Mesothelial cell of epicardium (in vitro differentiated cells): ENCODE results near the gene RERE. TPM values are rescaled to one million over a fixed set of nuclear protein-coding genes. Genes with fewer than 3 reads are reported as not detected.
A peak's percentile ranks its signal among the peaks of the same experiment; 100 is the strongest.

Source experiments
- DNase-seq, 2 experiments: peaks; one replicate each; pipeline ENCODE4 v3.0.0; 2021; ENCODE audit warnings: low spot score in 2 of 2; ENCODE audit not compliant: unreplicated experiment in 2 of 2
- H3K27ac Mint-ChIP-seq: 2 replicates; pipeline ENCODE4 v1.8.0; 2021; ENCODE audit warnings: mixed read lengths
- H3K27me3 Mint-ChIP-seq: 2 replicates; pipeline ENCODE4 v1.8.0; 2021; ENCODE audit warnings: low read depth, mixed read lengths
- H3K36me3 Mint-ChIP-seq: 2 replicates; pipeline ENCODE4 v1.8.0; 2021; ENCODE audit warnings: mixed read lengths
- H3K4me1 Mint-ChIP-seq: 2 replicates; pipeline ENCODE4 v1.8.0; 2021; ENCODE audit warnings: mixed read lengths
- H3K4me3 Mint-ChIP-seq: 2 replicates; pipeline ENCODE4 v1.8.0; 2021; ENCODE audit warnings: mild to moderate bottlenecking, moderate library complexity, mixed read lengths
- H3K9me3 Mint-ChIP-seq: 2 replicates; pipeline ENCODE4 v1.8.0; 2021; ENCODE audit warnings: mixed read lengths
- CTCF ChIP-seq: fragments of 200-600 bp; sonication (generic); IDR thresholded peaks from one replicate; pipeline ENCODE4 v1.5.0; 2021; ENCODE audit warnings: antibody characterized with exemption; ENCODE audit not compliant: unreplicated experiment
- total RNA-seq: library from RNA; stranded (reverse); gene quantifications from 3 replicates; pipeline ENCODE4 v1.2.1, GENCODE V29; 2021

The RERE gene
- total RNA-seq, 1 donor from 2014 or later, result 187 TPM

DNA sequence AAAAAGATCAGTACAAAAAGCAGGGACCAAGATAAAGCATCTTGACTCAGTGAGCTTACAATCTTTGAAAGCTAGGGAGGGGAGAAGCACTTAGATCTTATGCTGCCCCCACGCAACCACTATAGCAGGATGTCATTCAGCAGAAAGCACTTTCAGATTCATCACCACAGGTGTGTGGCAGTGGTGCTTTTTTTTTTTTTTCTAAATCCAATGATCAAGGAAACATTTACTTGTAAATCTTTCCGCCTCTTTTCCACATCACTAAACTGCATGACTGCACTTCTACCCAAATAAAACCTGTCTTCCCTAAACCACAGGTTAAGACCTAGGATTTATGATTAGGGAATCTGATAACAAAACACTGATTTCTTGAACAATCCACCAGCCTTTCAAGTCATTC, 344.8 kb downstream of the RERE start:
- H3K27me3 Mint-ChIP-seq, result no peaks in the 10 kb centered on the region
- H3K27ac Mint-ChIP-seq, result peak overlapping the region; percentile 18
- no peak for TF ChIP-seq CTCF
- H3K9me3 Mint-ChIP-seq, result no peaks in the 10 kb centered on the region
- no peak for DNase-seq
- no peaks in the 10 kb centered on the region for H3K36me3 Mint-ChIP-seq
- no peak overlapping the region for H3K4me3 Mint-ChIP-seq
- peaks cover 46% of the 10 kb centered on the region for H3K4me1 Mint-ChIP-seq

- peaks cover 41% of the 10 kb centered on the region for H3K4me1 Mint-ChIP-seq
- no peaks in the 10 kb centered on the region for H3K9me3 Mint-ChIP-seq
- H3K36me3 Mint-ChIP-seq, result no peaks in the 10 kb centered on the region
- H3K4me3 Mint-ChIP-seq, result no peak overlapping the region
- H3K27me3 Mint-ChIP-seq, result no peaks in the 10 kb centered on the region
- DNase-seq, result no peak
- H3K27ac Mint-ChIP-seq, result no peak overlapping the region
- no peak for TF ChIP-seq CTCF
Measured at GRCh38 chr1:8471451-8471850, 346.0 kb downstream of the RERE start.

DNA sequence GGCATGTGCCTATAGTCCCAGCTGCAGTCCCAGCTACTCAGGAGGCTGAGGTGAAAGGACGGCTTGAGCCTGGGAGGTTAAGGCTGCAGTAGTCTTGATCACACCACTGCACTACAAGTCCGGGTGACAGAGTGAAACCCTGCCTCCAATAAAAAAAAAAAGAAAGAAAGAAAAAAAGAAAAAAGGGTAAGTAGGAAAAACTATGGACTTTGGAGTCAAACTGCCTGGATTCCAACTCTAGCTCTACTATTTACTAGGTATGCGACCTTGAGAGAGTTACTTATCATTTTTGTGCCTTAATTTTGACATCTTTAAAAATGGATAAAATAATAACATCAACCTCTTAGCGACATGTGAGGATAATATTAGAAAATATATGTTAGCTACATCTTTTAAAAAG, 348.7 kb downstream of the RERE start:
- no peaks in the 10 kb centered on the region for H3K9me3 Mint-ChIP-seq
- no peak for DNase-seq
- H3K4me3 Mint-ChIP-seq, result no peak overlapping the region
- peaks cover 47% of the 10 kb centered on the region for H3K4me1 Mint-ChIP-seq
- H3K27me3 Mint-ChIP-seq, result no peaks in the 10 kb centered on the region
- peaks cover 3% of the 10 kb centered on the region for H3K36me3 Mint-ChIP-seq
- TF ChIP-seq CTCF, result no peak
- H3K27ac Mint-ChIP-seq, result no peak overlapping the region

DNA sequence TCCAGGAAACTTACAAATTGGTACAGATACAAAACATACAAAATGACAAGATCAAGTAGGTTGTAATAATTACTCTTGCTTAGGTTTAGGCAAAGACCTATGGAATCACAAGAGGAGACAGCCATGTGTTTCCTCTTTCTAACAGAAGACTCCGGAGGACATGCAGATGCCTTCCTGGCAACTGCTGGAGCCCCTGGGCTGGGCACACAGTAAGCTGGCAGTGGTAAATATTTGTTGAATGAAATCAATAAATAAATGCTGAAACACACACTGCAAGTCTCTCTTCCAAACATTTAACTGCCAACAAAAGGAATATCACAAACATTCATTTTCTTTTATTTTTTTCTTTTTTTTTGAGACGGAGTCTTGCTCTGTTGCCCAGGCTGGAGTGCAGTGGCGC, 350.1 kb downstream of the RERE start:
- H3K4me3 Mint-ChIP-seq, result no peak overlapping the region
- peaks cover 49% of the 10 kb centered on the region for H3K4me1 Mint-ChIP-seq
- no peak for TF ChIP-seq CTCF
- H3K27ac Mint-ChIP-seq, result peak overlapping the region; percentile 58
- no peak for DNase-seq
- H3K9me3 Mint-ChIP-seq, result no peaks in the 10 kb centered on the region
- peaks cover 3% of the 10 kb centered on the region for H3K36me3 Mint-ChIP-seq
- no peaks in the 10 kb centered on the region for H3K27me3 Mint-ChIP-seq

- no peak for DNase-seq
- TF ChIP-seq CTCF, result no peak
- Mint-ChIP-seq H3K9me3 (no peaks in the 10 kb centered on the region), H3K4me3 (no peak overlapping the region), H3K27ac (peak overlapping the region; percentile 91), H3K36me3 (peaks cover 3% of the 10 kb centered on the region), H3K27me3 (no peaks in the 10 kb centered on the region), H3K4me1 (peaks cover 56% of the 10 kb centered on the region)
Measured at GRCh38 chr1:8465692-8466091, 351.7 kb downstream of the RERE start.

DNA sequence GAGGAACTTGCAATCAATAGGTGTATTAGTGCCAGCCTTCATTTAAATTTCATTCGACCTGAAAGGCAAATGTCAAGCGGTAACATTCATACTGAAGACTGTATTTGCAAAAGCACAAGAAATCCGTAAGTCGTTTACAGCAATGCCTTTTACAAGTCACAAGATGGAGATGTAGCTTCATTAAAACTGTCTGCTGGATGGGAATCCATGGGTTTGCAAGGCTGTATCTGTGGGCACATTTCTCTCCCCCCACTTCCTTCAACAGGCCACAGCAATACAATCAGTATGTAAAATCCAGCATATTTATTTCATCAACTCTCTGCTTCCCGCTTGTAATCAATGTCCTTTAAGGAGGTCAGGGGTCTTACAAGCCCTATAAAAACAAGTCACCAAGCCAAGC, 352.4 kb downstream of the RERE start:
- peaks cover 59% of the 10 kb centered on the region for H3K4me1 Mint-ChIP-seq
- peak overlapping the region; percentile 97 for H3K27ac Mint-ChIP-seq

More for the DNA sequence above, 352.4 kb downstream of the RERE start:
- Mint-ChIP-seq H3K4me3 (no peak overlapping the region), H3K36me3 (peaks cover 3% of the 10 kb centered on the region), H3K27me3 (no peaks in the 10 kb centered on the region), H3K9me3 (no peaks in the 10 kb centered on the region)
- DNase-seq, result no peak
- TF ChIP-seq CTCF, result no peak
